Mammary epithelial cell (primary cell): ENCODE results near the gene SEC14L5.

ENCODE experiments used
- EZH2 ChIP-seq: IDR thresholded peaks from 2 replicates; pipeline ENCODE4 v1.6.1; 2012; ENCODE audit warnings: low read length, inconsistent platforms, borderline replicate concordance
- TF ChIP-seq, protein P1 (sequence below), 2 donors: IDR thresholded peaks in 1 of 2; conservative IDR thresholded peaks in 1 of 2; 2 replicates each; pipeline ENCODE4 v1.5.1; 2011 to 2012; ENCODE audit warnings: inconsistent platforms in 2 of 2, low read length in 2 of 2, mild to moderate bottlenecking in 2 of 2, control low read depth in 1 of 2, low read depth in 1 of 2; ENCODE audit not compliant: insufficient read depth in 1 of 2; ENCODE audit errors: extremely low read depth in 1 of 2

DNA sequence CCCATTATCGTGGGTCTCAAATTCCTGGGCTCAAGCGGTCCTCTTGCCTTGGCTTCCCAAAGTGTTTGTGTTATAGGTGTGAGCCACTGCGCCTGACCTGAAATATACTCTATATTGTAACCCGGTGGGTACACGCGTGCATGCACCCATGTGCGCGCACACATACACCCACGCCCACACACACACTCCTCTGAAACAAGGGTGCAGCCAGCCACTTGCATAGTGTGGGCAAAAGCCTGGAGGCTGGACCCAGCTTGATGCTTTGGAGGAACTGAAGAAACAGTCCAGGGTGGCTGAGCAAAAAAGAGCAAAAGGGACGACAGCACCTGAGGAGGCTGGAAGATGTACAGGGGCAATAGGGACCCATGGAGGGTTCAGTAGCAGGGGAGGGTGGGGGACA, 45.7 kb downstream of the SEC14L5 start:
- TF ChIP-seq, protein P1, sequence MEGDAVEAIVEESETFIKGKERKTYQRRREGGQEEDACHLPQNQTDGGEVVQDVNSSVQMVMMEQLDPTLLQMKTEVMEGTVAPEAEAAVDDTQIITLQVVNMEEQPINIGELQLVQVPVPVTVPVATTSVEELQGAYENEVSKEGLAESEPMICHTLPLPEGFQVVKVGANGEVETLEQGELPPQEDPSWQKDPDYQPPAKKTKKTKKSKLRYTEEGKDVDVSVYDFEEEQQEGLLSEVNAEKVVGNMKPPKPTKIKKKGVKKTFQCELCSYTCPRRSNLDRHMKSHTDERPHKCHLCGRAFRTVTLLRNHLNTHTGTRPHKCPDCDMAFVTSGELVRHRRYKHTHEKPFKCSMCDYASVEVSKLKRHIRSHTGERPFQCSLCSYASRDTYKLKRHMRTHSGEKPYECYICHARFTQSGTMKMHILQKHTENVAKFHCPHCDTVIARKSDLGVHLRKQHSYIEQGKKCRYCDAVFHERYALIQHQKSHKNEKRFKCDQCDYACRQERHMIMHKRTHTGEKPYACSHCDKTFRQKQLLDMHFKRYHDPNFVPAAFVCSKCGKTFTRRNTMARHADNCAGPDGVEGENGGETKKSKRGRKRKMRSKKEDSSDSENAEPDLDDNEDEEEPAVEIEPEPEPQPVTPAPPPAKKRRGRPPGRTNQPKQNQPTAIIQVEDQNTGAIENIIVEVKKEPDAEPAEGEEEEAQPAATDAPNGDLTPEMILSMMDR (conservative IDR thresholded peaks at IDR 0.05 in 1 of 2, IDR thresholded peaks at IDR 0.05 in 1 of 2; ENCODE audit: extremely low read depth in 1 of 2, insufficient read depth in 1 of 2, low read depth in 1 of 2, low read length in 2 of 2) = no peak
- TF ChIP-seq EZH2 = no peak
